Activated CD4-positive, CD25-positive, alpha-beta regulatory T cell (primary cell): ENCODE results near the gene INHBC.
A peak's percentile ranks its signal among the peaks of the same experiment; 100 is the strongest.
"Not testable (repeated sequence)": the region's sequence is repeated elsewhere in the genome, so short reads cannot be mapped to it uniquely, and the experiment has no call there.

ENCODE experiments used
- DNase-seq, 4 experiments: peaks; one replicate each; lab custom pipeline; 2025; lab: John Stamatoyannopoulos, UW

INHBC gene

GRCh38 chr12:57429473-57430111 is 5.0 kb upstream of the INHBC start:
- DNase-seq = no peak

GRCh38 chr12:57430112-57430930 is 4.3 kb upstream of the INHBC start:
- DNase-seq = peak; percentile 27 to 59 (median 48)

- DNase-seq = peak; percentile 87 to 91 (median 90)
These were observed 3.5 kb upstream of the INHBC start, which contains the start of gene R3HDM2 for GRCh38 chr12:57430931-57431566. R3HDM2 (minus strand) TSS chr12:57431043; CDS start chr12:57310428, 120,615 bp downstream.

- DNase-seq = no peak
These were observed 2.9 kb upstream of the INHBC start for GRCh38 chr12:57431654-57432188.

- no peak for DNase-seq
These were observed 1.2 kb upstream of the INHBC start for GRCh38 chr12:57433370-57433769.

GRCh38 chr12:57435293-57435692 is 709 bp downstream of the INHBC start:
- DNase-seq = no peak

- DNase-seq = no peak
These were observed 3.8 kb downstream of the INHBC start for GRCh38 chr12:57438400-57438799.

- DNase-seq = no peak
These were observed 5.2 kb downstream of the INHBC start for GRCh38 chr12:57439762-57440266.

GRCh38 chr12:57441393-57441792 is 6.8 kb downstream of the INHBC start:
- not testable (repeated sequence) for DNase-seq

- DNase-seq = no peak
These were observed 7.4 kb downstream of the INHBC start for GRCh38 chr12:57441846-57442427.

- not testable (repeated sequence) for DNase-seq
These were observed 9.8 kb downstream of the INHBC start for GRCh38 chr12:57444337-57444736.

GRCh38 chr12:57444744-57445143 is 10.2 kb downstream of the INHBC start:
- DNase-seq = no peak

- DNase-seq = no peak
These were observed 11.8 kb downstream of the INHBC start for GRCh38 chr12:57446292-57446960.

- no peak for DNase-seq
These were observed 14.1 kb downstream of the INHBC start for GRCh38 chr12:57448669-57449068.

- DNase-seq = no peak
These were observed 14.8 kb downstream of the INHBC start for GRCh38 chr12:57449375-57449774.

GRCh38 chr12:57450057-57450456 is 15.5 kb downstream of the INHBC start:
- no peak for DNase-seq

- DNase-seq = no peak
These were observed 16.7 kb downstream of the INHBC start for GRCh38 chr12:57451233-57451778.

GRCh38 chr12:57452181-57452936 is 17.8 kb downstream of the INHBC start:
- no peak for DNase-seq

- peak in 3 of 4 experiments; percentile 11 to 39 (median 17) for DNase-seq
These were observed 18.4 kb downstream of the INHBC start for GRCh38 chr12:57452937-57453509.

- DNase-seq = no peak
These were observed 19.6 kb downstream of the INHBC start for GRCh38 chr12:57454213-57454565.
